Measurements from ENCODE around the gene SP2. TPM values are rescaled to one million over a fixed set of nuclear protein-coding genes. Genes with fewer than 3 reads are reported as not detected.

Gene SP2
- total and polyA plus RNA-seq, 5 experiments from 2014 or later, result 4.5 to 31.7 (median 13.0) TPM

DNA sequence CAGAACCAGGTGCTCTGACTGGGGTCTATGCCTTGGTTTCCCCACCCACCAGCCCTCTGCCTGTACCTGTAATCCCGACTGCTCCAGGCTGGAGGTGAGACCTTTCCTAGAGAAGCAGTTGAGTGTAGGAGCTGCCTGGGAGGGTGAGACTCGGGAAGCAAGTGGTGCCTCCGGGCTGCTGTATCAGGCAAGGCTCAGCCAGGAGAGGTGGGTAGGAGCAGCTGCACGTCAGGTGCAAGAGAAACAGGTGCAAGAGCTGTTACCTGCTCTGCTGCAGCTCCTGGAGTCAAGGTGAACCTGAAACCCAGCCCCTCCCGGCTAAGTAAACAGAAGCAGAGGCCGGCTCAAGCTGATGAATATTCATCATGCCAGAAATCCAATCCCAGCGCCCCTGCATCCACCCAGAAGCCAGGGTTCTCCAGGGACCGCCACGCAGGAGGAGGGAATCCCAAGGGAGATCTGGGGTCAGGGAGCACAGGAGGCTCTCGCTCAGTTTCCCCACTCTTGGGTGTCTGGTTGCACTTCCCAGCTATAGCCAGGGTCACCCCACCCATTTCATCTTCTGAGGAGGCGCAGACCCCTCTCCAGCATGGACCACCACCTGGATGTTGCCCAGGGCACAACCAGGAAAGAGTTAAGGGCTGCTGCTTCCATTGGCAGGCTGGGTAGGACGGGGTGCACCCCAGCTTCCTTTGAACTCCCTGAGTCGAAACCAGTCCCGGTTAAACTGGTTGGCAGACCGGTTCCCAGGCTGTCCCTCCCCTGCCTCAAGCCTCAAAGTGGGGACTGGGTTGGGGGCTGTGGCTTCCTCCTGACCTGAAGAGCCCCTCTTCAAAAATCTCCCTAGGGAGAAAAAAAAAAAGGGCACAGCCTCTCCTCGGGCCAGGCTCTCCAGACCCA, 61.8 kb downstream of the SP2 start, which contains the start of gene PRR15L:
Gene PRR15L, minus strand, starts transcription at position 293 of the 900 bp plus-strand sequence. CDS start 4,649 bp downstream, outside the sequence.
- POLR2A ChIA-PET, result interaction anchor here (1.0 to 1.5 kb wide), 2 partner anchors 13 to 33 kb away, joined by 3 to 5 read pairs; partner anchors contain the start of gene CDK5RAP3

DNA sequence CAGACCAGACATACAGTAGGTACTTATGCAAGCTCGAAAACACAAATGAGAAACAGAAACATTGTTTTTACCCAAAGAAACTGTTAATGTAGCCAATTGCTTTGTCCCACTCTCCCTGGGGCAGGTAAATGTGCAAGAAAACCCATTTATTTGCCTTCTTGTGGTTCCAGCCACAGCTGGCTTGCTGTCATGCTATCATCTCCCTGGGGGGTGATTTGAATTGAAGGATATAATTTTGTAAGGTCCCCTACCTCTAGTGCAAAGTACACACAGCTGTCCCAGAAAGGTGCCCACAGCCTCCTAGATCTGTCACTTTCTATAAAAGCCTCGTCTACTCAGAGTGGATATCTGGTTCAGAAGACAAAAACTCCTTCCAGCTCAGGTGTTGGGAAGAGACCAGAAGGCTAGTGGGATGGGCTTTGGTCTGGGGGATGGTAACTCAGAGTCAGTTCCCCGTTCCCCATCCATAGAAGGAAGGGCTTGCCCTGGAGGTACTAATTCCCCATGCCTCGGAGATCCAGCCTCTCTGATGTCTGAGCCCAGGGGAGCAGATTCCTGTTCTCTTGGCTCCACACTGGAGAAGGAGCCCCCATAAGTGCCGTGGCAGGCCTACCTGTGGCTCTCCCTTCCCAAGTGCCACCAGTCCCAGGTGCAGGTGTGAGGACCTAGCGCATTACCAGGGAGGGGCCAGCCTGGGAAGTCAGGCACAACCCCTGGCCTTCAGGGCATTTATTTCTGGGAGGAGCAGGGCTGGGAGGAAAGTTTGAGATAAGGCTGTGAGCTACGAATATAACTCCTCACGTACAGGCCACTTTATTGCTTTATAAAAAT, 64.0 kb downstream of the SP2 start:
- peaks cover 0 to 8% (median 5%) of the 10 kb centered on the region in 3 donors for H3K36me3 Mint-ChIP-seq
- H3K4me3 Mint-ChIP-seq, result no peak overlapping the region
- no peaks in the 10 kb centered on the region for H3K27me3 Mint-ChIP-seq
- DNase-seq (no peak), ATAC-seq (no peak)
- H3K9me3 Mint-ChIP-seq, result no peaks in the 10 kb centered on the region
- POLR2A ChIA-PET, result interaction anchor here (1.6 kb wide), 1 partner anchor 11 kb away, joined by 6 read pairs; no protein-coding TSS in a partner anchor
- H3K4me1 Mint-ChIP-seq, result peaks cover 0 to 7% (median 0%) of the 10 kb centered on the region in 4 donors
- H3K27ac Mint-ChIP-seq, result no peak overlapping the region

More for the DNA sequence above, 61.8 kb downstream of the SP2 start, which contains the start of gene PRR15L:
- DNase-seq (no peak), ATAC-seq (no peak)
- H3K36me3 Mint-ChIP-seq, result peaks cover 0 to 4% (median 4%) of the 10 kb centered on the region in 3 donors
- peaks cover 0 to 5% (median 1%) of the 10 kb centered on the region in 4 donors for H3K4me1 Mint-ChIP-seq
- no peaks in the 10 kb centered on the region for H3K27me3 Mint-ChIP-seq
- H3K4me3 Mint-ChIP-seq, result no peak within 1 kb of the TSS
- H3K27ac Mint-ChIP-seq, result no peak within 1 kb of the TSS
- H3K9me3 Mint-ChIP-seq, result no peaks in the 10 kb centered on the region

DNA sequence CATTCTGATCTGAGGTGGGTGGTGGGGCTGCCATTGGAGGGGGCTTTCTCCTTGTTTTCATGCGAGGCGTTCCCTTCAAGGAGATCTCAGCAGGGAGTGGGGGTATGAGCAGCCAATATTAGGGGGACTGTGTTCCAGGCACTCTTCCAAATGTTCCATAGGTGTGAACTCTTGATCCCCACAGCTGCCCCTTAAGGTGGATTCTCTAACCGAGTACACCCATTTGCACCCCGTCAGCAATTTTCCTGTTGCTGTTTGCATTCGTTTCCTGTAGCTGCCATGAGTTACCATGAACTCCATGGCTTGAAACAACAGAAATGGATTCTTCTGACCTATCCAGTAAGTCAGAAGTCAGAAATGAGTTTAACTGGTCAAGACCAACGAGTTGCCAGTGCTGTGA, 65.4 kb downstream of the SP2 start:
- Mint-ChIP-seq H3K4me3 (no peak overlapping the region), H3K9me3 (no peaks in the 10 kb centered on the region), H3K36me3 (peaks cover 0 to 8% (median 5%) of the 10 kb centered on the region in 3 donors), H3K27ac (no peak overlapping the region), H3K4me1 (peaks cover 0 to 7% (median 0%) of the 10 kb centered on the region in 4 donors), H3K27me3 (no peaks in the 10 kb centered on the region)
- no peak for DNase-seq
- POLR2A ChIA-PET, result no interaction called here
- ATAC-seq, result no peak

DNA sequence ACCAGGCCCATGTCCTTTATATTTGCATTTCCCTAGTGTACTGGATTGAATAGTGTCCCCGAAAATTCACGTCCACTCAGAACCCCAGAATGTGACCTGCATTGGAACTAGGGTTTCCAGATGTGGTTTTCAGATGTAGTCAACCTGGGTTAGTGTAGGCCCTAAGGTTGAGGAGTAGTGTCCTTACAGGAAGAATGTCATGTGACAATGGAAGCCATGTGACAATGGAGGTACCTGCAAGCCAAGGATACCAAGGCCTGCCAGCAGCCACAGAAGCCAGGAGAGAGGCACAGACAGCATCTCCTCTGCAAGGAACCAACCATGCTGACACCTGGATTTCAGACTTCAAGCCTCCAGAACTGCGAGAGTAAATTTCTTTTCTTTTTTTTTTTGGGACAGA, 66.9 kb downstream of the SP2 start:
- Mint-ChIP-seq H3K36me3 (peaks cover 0 to 8% (median 5%) of the 10 kb centered on the region in 3 donors), H3K27ac (no peak overlapping the region), H3K9me3 (no peaks in the 10 kb centered on the region)

GRCh38 chr17:47964856-47965255, 68.8 kb downstream of the SP2 start:
- no peaks in the 10 kb centered on the region for H3K9me3 Mint-ChIP-seq
- DNase-seq, result no peak
- peaks cover 0 to 8% (median 5%) of the 10 kb centered on the region in 3 donors for H3K36me3 Mint-ChIP-seq
- H3K4me3 Mint-ChIP-seq, result no peak overlapping the region
- no peaks in the 10 kb centered on the region for H3K27me3 Mint-ChIP-seq
- no peak for ATAC-seq
- peaks cover 3 to 9% (median 4%) of the 10 kb centered on the region in 4 donors for H3K4me1 Mint-ChIP-seq
- POLR2A ChIA-PET, result no interaction called here
- H3K27ac Mint-ChIP-seq, result peak overlapping the region in 1 of 10 donors; percentile 15

More for the DNA sequence above, 66.9 kb downstream of the SP2 start:
- DNase-seq (no peak), ATAC-seq (no peak)
- POLR2A ChIA-PET, result no interaction called here
- Mint-ChIP-seq H3K27me3 (no peaks in the 10 kb centered on the region), H3K4me3 (no peak overlapping the region), H3K4me1 (peaks cover 0 to 7% (median 0%) of the 10 kb centered on the region in 4 donors)

GRCh38 chr17:47966079-47966519, 70.1 kb downstream of the SP2 start:
- Mint-ChIP-seq H3K36me3 (peaks cover 0 to 8% (median 6%) of the 10 kb centered on the region in 3 donors), H3K4me3 (no peak overlapping the region), H3K9me3 (no peaks in the 10 kb centered on the region), H3K27me3 (peaks cover 0 to 1% (median 0%) of the 10 kb centered on the region in 5 donors), H3K4me1 (peaks cover 13 to 19% (median 15%) of the 10 kb centered on the region in 4 donors), H3K27ac (peak overlapping the region in 1 of 10 donors; percentile 54)
- POLR2A ChIA-PET, result interaction anchor here (1.7 kb wide), 1 partner anchor 16 kb away, joined by 6 read pairs; no protein-coding TSS in a partner anchor
- DNase-seq (no peak), ATAC-seq (no peak)

- DNase-seq (no peak), ATAC-seq (no peak)
- Mint-ChIP-seq H3K9me3 (no peaks in the 10 kb centered on the region), H3K27ac (peak overlapping the region in 3 of 10 donors; percentile 7 to 41 (median 20)), H3K27me3 (peaks cover 0 to 1% (median 0%) of the 10 kb centered on the region in 5 donors), H3K4me1 (peaks cover 21 to 26% (median 24%) of the 10 kb centered on the region in 4 donors), H3K4me3 (no peak overlapping the region), H3K36me3 (peaks cover 0 to 6% (median 4%) of the 10 kb centered on the region in 3 donors)
- POLR2A ChIA-PET, result interaction anchor here (1.7 kb wide), 1 partner anchor 72 kb away, joined by 6 read pairs; the partner anchor contains the start of gene SP2
Observed at GRCh38 chr17:47967607-47968252, 71.7 kb downstream of the SP2 start.

- DNase-seq (no peak), ATAC-seq (no peak)
- Mint-ChIP-seq H3K27me3 (peaks cover 0 to 1% (median 0%) of the 10 kb centered on the region in 5 donors), H3K4me3 (peak overlapping the region in 1 of 10 donors; percentile 29), H3K27ac (no peak overlapping the region), H3K9me3 (no peaks in the 10 kb centered on the region), H3K36me3 (peaks cover 0 to 9% (median 4%) of the 10 kb centered on the region in 3 donors), H3K4me1 (peaks cover 22 to 32% (median 26%) of the 10 kb centered on the region in 4 donors)
- POLR2A ChIA-PET, result interaction anchor here (0.7 to 3.6 kb wide), 5 partner anchors 12 to 73 kb away, joined by 5 to 46 read pairs (median 6); partner anchors contain the start of gene SP2
Observed at GRCh38 chr17:47968836-47969235, 72.8 kb downstream of the SP2 start.

DNA sequence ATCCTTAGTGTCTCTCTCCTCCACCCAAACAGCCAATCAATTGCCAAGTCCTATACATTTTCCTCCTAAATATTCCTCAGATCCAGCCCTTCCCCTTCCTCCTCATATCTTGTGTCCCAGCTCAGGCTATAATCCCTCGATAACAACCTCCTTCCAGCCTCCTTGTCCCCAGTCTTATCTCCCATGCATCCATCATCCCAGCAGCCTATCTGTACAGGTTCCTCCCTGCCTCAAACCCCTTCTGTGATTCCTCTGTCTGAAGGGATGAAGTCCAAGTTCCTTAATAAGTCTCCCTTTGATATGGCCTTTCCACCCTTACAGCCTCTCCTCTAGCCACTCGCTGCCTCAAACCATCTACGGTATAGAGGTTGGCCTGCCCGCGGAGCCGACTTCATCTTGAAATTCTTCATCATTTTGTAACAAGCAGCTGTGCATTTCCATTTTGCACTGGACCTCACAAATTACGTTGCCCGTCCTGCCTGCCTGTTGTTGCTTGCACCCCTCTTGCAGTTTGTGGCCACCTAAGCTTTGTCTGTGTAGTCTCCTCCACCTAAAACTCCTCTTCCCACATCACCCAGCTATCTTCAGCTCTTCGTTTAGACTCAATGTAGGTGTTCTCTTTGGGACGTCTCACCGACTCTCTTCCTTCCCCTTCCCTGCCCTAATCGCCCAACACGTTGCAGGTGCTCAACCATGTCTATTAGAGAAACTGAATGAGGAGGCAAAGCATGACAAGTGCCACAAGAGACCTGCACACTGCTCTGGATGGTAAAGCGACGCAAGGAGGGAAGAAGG, 74.1 kb downstream of the SP2 start:
- no peaks in the 10 kb centered on the region for H3K9me3 Mint-ChIP-seq
- H3K4me1 Mint-ChIP-seq, result peaks cover 17 to 32% (median 29%) of the 10 kb centered on the region in 4 donors
- H3K27ac Mint-ChIP-seq, result peak overlapping the region; percentile 80 to 97 (median 92)
- no peak for DNase-seq
- POLR2A ChIA-PET, result interaction anchor here (0.8 to 4.2 kb wide), 15 partner anchors 10 to 149 kb away, joined by 3 to 56 read pairs (median 5); partner anchors contain the start of genes LRRC46, MRPL10, NFE2L1 and OSBPL7
- no peak for ATAC-seq
- H3K4me3 Mint-ChIP-seq, result peak overlapping the region; percentile 81 to 100 (median 98)
- H3K27me3 Mint-ChIP-seq, result peaks cover 0 to 1% (median 0%) of the 10 kb centered on the region in 5 donors
- peaks cover 0 to 18% (median 0%) of the 10 kb centered on the region in 3 donors for H3K36me3 Mint-ChIP-seq

DNA sequence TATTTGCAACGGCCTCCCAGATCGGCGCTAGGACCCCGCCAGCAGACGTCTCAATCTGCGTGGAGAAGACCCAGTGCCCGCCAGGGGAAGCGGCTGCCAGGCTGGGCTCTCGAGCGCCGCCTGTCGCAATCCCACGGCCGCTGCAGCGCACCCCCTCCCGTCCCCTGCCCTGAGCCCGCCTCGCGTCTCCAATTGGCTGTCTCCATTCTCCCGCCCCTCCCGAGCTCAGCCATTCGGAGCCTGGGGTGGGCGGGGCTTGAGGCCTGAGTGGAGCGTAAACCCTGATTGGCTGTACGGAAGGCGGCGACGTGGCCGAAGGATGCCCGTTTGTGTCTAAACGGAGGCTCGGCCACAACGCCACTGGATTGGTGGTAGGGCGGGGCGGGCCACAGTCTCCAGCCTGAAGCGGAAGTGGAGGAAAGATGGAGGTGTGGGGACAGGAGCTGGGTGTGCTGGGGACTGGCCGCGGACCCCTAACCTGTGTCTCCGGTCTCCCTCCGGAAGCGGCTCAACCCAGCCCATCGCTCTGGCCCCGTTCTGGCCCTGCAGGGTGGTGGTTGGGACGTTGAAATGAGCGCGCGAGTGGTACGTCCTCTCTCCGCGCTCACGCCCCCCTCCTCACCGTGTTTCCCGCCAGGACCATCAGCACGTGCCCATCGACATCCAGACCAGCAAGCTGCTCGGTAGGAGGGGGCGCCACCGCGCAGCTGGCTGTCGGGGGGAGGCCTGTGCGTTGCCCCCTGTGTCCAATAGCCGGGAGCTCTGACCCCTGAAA, 74.9 kb downstream of the SP2 start, which contains the start of gene CDK5RAP3:
Gene CDK5RAP3, plus strand, starts transcription at position 389 of the 775 bp plus-strand sequence. Its CDS starts 34 bp downstream, at position 423.
- peak within 1 kb of the TSS; percentile 80 to 97 (median 92) for H3K27ac Mint-ChIP-seq
- POLR2A ChIA-PET, result interaction anchor here (0.6 to 4.2 kb wide), 17 partner anchors 10 to 863 kb away, joined by 3 to 56 read pairs (median 5); partner anchors contain the start of genes LRRC46, MRPL10, NFE2L1 and OSBPL7
- peak; percentile 94 to 99 (median 97) for DNase-seq
- peak within 1 kb of the TSS; percentile 81 to 100 (median 98) for H3K4me3 Mint-ChIP-seq
- ATAC-seq, result peak; percentile 97 to 98
- H3K27me3 Mint-ChIP-seq, result peaks cover 0 to 1% (median 0%) of the 10 kb centered on the region in 5 donors
- H3K4me1 Mint-ChIP-seq, result peaks cover 20 to 32% (median 29%) of the 10 kb centered on the region in 4 donors
- peaks cover 0 to 26% (median 0%) of the 10 kb centered on the region in 3 donors for H3K36me3 Mint-ChIP-seq
- no peaks in the 10 kb centered on the region for H3K9me3 Mint-ChIP-seq
